Measurements from ENCODE around the gene ENG. TPM values are rescaled to one million over a fixed set of nuclear protein-coding genes. Genes with fewer than 3 reads are reported as not detected.

ENG gene
- 28.9 and 33.0 TPM in 2 replicates for total RNA-seq

DNA sequence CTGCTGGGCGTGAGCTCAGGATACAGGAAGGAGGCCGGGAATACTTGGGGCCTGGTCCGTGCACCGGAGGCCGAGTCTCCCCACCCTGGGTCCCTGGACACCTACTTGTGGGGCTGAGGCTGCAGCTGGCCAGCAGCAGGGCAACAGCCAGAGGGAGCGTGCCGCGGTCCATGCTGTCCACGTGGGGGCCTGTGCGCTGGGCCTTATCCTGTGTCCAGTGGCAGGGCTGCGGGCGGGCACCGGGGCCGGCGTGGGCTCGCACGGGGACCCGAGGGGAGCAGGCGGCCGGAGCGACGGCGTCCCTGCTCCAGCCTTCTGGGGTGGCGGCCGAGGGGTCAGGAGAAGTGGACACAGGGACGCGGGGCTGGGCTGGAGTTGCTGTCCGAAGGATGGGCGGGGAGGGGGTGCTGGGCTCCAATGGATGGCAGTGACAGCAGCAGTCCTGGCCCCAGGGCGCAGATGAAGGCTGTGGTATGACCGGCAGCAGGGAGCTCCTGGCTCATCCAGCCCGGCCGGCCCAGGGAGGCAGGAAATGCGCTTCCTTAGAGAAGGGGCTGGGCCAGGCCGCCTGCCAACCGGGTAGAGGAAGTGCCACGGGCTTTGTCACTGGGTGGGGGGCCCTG lies at the start of gene ENG:
ENG (minus strand) TSS at position 475 of the 623 bp plus-strand sequence; CDS start at position 172, 303 bp downstream.

DNA sequence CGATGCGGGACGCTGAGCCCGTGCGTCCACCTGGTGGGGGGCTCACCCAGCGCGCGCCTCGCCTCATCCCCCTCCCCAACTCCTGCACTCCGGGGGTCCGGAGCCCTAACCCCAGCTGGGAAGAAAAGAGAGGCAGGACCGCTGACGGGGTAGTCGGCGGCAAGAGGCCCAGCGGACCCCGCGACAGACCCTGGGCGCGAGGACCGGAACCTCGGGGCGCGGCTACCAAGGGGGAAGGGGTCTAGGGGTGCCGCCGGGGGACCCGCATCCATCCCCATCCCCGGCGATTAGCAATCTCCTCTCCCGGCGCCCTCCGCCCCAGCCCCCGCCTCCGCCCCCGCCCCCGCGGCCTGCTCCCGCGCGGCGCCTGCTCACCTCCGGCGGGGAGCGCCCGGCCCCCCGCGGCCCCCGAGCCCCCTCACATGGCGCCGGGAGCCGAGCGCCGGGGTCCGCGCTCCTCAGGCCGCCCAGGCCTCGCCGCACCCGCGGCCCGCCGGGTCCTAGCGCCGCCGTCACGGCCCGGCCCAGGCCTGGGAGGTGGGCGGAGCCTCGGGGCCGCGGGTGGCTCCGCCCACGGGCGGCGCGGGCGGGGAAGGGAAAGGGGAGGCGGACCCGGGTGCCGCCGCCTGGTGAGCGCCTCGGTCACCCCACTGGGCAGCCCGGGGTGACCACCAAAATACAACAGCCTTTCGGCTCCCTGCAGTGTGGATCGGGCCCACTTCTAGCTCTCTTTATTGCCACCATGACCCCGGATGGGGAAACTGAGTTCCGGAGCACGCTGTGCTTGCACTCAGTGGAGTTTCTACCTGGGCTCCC lies 44.9 kb upstream of the ENG start, which contains the start of gene ST6GALNAC6:
ST6GALNAC6 (minus strand) TSS at position 476 of the 816 bp plus-strand sequence. CDS start 1,622 bp downstream, outside the sequence.

DNA sequence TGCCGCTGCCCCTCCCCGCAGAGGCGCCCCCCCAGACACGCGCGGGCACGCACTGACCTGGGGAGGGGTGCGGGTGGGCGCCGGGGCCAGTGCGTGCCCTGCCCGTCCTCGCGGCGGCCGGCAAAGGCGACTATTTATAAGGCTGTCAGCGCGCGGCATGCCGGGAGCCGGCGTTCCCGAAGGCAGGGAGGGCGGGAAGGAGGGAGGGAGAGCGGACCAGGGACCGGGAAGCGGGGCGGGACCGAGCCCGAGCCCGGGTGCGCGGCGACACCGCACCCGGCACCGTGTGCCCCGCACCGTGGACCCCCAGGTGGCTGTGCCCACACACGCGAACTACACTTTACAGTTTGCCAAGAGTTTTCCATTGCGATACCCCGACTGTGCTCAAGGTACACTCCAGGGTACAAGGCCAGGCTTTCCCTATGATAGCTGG lies 23.1 kb upstream of the ENG start, which contains the start of gene AK1:
AK1 (minus strand) TSS at position 110 of the 433 bp plus-strand sequence. CDS start 3,058 bp downstream, outside the sequence.

DNA sequence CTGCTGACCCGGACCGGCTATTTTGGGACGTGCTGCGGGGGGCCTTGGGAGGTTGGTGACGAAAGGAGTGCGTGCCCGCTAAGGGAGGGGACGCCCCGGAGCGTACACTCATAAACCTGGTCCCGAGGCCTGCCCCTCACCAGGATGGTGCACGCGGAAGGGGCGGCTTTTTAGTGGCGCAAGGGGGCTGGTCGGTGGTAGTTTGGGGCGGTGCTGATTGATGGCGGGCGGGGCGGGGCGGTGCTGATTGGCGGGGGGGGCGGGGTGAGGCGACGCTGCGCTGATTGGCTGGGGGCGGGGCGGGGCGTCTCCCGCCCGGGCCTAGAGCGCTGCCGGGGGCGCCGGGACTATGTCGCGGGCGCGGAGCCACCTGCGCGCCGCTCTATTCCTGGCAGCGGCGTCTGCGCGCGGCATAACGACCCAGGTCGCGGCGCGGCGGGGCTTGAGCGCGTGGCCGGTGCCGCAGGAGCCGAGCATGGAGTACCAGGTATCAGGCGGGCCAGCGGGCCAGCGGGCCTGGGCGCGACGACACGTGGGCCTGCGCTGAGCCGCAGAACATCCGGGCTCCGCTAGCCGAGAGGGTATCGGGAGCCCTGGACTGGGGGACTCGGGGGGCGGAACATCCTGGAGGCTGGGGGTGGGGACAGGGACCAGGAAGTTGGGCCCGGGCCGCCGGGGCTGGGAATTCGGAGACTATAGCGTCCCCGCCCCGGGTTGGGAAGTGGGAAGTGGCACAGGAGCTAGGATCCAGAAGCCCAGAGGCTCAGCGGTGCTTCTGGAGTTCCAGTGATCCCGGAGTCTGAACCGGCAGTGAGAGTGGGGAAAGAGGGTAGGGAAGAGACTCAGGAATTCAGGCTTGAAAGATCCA lies 51.6 kb downstream of the ENG start, which contains the start of gene FPGS:
FPGS (plus strand) TSS at position 307 of the 868 bp plus-strand sequence; CDS start at position 350, 43 bp downstream.

DNA sequence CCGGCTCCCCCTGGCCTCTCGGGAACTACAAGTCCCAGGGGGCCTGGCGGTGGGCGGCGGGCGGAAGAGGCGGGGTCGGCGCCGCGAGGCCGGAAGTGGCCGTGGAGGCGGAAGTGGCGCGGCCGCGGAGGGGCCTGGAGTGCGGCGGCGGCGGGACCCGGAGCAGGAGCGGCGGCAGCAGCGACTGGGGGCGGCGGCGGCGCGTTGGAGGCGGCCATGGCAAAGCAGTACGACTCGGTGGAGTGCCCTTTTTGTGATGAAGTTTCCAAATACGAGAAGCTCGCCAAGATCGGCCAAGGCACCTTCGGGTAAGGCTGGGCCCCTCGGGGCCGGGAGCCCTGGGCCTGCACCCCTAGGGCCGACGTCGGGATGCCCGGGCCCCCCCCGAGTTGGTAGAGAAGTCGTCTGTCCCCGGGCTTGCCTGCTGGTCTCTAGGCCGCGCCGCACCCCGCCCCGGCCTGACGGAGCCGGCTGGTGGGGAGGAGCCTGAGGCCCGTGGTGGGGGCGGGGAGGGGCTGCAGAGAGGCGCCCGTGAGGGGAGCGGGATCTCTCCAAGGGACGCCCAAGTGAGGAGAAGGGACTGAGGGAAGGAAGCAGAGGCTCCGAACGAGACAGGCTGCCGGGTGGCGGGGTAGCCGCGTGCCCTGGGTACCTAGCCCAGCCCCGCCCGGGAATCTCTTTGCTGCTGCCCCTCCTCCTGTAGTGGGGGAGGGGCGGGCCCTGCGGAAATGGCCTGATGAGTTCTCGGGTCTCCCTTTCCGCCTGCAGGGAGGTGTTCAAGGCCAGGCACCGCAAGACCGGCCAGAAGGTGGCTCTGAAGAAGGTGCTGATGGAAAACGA lies 68.3 kb downstream of the ENG start, which contains the start of gene CDK9:
CDK9 (plus strand) TSS at position 102 of the 840 bp plus-strand sequence; CDS start at position 217, 115 bp downstream.

DNA sequence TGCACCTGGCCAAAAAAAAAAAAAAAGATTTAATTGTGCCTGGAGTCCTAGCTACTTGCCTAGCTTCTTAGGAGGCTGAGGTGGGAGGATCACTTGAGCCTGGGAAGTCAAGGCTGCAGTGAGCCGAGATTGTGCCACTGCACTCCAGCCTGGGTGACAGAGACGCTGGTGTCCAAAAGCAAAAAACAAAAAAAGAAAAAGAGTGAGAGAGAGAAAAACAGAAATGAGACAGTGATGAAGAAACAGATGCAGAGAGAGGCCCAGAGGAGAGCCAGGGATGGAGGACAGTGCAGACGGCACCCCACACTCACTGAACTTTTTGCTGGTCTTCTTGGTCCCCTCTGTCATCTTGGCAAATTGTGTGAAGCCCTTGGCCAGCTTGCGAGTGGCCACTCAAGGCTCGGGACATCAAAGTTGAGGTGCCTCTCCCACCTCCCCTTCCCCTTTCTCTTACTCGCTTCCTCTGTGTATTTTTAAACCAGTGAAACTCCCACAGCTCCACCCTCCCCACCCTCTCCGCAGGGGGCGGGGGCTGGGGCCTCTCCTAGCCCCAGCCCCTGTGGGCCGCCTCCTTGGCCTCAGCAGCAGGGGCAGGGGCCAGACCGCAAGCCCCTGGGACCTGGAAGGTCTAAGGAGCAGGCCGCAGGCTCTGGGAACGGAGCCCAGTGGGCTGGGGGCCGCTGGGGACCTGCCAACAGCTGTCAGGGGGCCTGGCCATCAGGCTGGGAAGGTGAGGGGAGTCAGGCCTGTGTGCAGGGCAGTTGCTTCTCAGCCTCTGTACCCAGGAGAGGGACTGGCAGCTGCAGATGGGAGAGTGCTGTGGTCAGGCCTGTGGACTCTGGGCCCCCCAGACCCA lies 76.0 kb downstream of the ENG start, which contains the start of gene SH2D3C:
SH2D3C (minus strand) TSS at position 387 of the 856 bp plus-strand sequence; CDS start at position 348, 39 bp downstream.

Small RNA genes lying within 50 kb of the gene (small RNA-seq; reads per million reads assigned to genes)
- gene MIR4672 (2.4 reads per million, percentile 53 among the genes with 10 or more reads in this experiment), gene RF00019 (not detected), gene RNA5SP296 (not detected)

Other genes with a start within 250 kb of the ENG start
- 29.2 and 42.9 TPM in 2 replicates for gene STXBP1, start 242.4 kb downstream of the ENG start, total RNA-seq
- 0.16 TPM in 1 of 2 replicates, not detected in the other for gene CFAP157, start 147.7 kb downstream of the ENG start, total RNA-seq
- 13.0 and 13.8 TPM in 2 replicates for gene PTRH1, start 139.0 kb downstream of the ENG start, total RNA-seq
- gene TTC16, start 138.6 kb downstream of the ENG start, total RNA-seq: not detected in 2 replicates
- 3.8 and 4.7 TPM in 2 replicates for gene TOR2A, start 119.4 kb downstream of the ENG start, total RNA-seq
- gene SH2D3C, start 76.0 kb downstream of the ENG start, total RNA-seq: under 0.01 and 0.36 TPM in 2 replicates
- 53.1 and 57.9 TPM in 2 replicates for gene CDK9, start 68.6 kb downstream of the ENG start, total RNA-seq
- 79.1 and 93.1 TPM in 2 replicates for gene FPGS, start 51.8 kb downstream of the ENG start, total RNA-seq
- gene AK1, start 23.0 kb upstream of the ENG start, total RNA-seq: 62.8 and 85.4 TPM in 2 replicates
- 80.3 and 89.6 TPM in 2 replicates for gene ST6GALNAC6, start 44.9 kb upstream of the ENG start, total RNA-seq
- 30.8 and 31.7 TPM in 2 replicates for gene ST6GALNAC4, start 62.4 kb upstream of the ENG start, total RNA-seq
- gene PIP5KL1, start 76.1 kb upstream of the ENG start, total RNA-seq: 2.9 and 4.7 TPM in 2 replicates
- gene DPM2, start 83.2 kb upstream of the ENG start, total RNA-seq: 10.2 and 11.0 TPM in 2 replicates
- gene EEIG1, start 126.3 kb upstream of the ENG start, total RNA-seq: 15.6 and 17.2 TPM in 2 replicates
- gene NAIF1, start 212.7 kb upstream of the ENG start, total RNA-seq: 13.0 and 13.8 TPM in 2 replicates
- 36.2 and 43.2 TPM in 2 replicates for gene SLC25A25, start 213.6 kb upstream of the ENG start, total RNA-seq

All from hair follicle dermal papilla cell (primary cell).